ENCODE data around the gene SMOC1. TPM values are rescaled to one million over a fixed set of nuclear protein-coding genes. Genes with fewer than 3 reads are reported as not detected.

Gene SMOC1
- total RNA-seq, 1 donor from 2014 or later = 4.4 TPM

GRCh38 chr14:70009961-70010360, 130.7 kb downstream of the SMOC1 start:
- no peaks in the 10 kb centered on the region for H3K4me1 ChIP-seq
- no peak overlapping the region for H3K27ac ChIP-seq (replicated peaks)
- TF ChIP-seq CTCF (IDR thresholded peaks at IDR 0.05; ENCODE audit: borderline replicate concordance) = no peak
- DNase-seq = no peak
- no peaks in the 10 kb centered on the region for H3K9me3 ChIP-seq (replicated peaks)
- H3K4me3 ChIP-seq = no peak overlapping the region
- intact Hi-C loops (cut with micrococcal nuclease) = no loop called here
- peaks cover 58% of the 10 kb centered on the region for H3K27me3 ChIP-seq (ENCODE audit: low read depth)
- H3K36me3 ChIP-seq = no peaks in the 10 kb centered on the region

- no peak for DNase-seq
- H3K4me1 ChIP-seq = no peaks in the 10 kb centered on the region
- peaks cover 58% of the 10 kb centered on the region for H3K27me3 ChIP-seq (ENCODE audit: low read depth)
- H3K4me3 ChIP-seq = no peak overlapping the region
- no peaks in the 10 kb centered on the region for H3K36me3 ChIP-seq
- H3K9me3 ChIP-seq (replicated peaks) = no peaks in the 10 kb centered on the region
- no peak for TF ChIP-seq CTCF (IDR thresholded peaks at IDR 0.05; ENCODE audit: borderline replicate concordance)
- no peak overlapping the region for H3K27ac ChIP-seq (replicated peaks)
- intact Hi-C loops (cut with micrococcal nuclease) = no loop called here
Measured at GRCh38 chr14:70011098-70011497, 131.9 kb downstream of the SMOC1 start.

GRCh38 chr14:70011708-70012107, 132.5 kb downstream of the SMOC1 start:
- intact Hi-C loops (cut with micrococcal nuclease) = no loop called here
- no peaks in the 10 kb centered on the region for H3K36me3 ChIP-seq
- peaks cover 57% of the 10 kb centered on the region for H3K27me3 ChIP-seq (ENCODE audit: low read depth)
- TF ChIP-seq CTCF (IDR thresholded peaks at IDR 0.05; ENCODE audit: borderline replicate concordance) = no peak
- no peaks in the 10 kb centered on the region for H3K4me1 ChIP-seq
- no peak overlapping the region for H3K4me3 ChIP-seq
- no peak overlapping the region for H3K27ac ChIP-seq (replicated peaks)
- no peaks in the 10 kb centered on the region for H3K9me3 ChIP-seq (replicated peaks)
- no peak for DNase-seq

GRCh38 chr14:70013271-70013873, 134.2 kb downstream of the SMOC1 start:
- TF ChIP-seq CTCF (IDR thresholded peaks at IDR 0.05; ENCODE audit: borderline replicate concordance) = peak; percentile 51
- H3K27ac ChIP-seq (replicated peaks) = no peak overlapping the region
- H3K9me3 ChIP-seq (replicated peaks) = no peaks in the 10 kb centered on the region
- intact Hi-C loops (cut with micrococcal nuclease) = no loop called here
- no peaks in the 10 kb centered on the region for H3K36me3 ChIP-seq
- DNase-seq = no peak
- H3K4me1 ChIP-seq = peaks cover under 1% of the 10 kb centered on the region
- H3K4me3 ChIP-seq = no peak overlapping the region
- H3K27me3 ChIP-seq (ENCODE audit: low read depth) = peaks cover 57% of the 10 kb centered on the region

- intact Hi-C loops (cut with micrococcal nuclease) = no loop called here
- H3K27ac ChIP-seq (replicated peaks) = no peak overlapping the region
- peaks cover 57% of the 10 kb centered on the region for H3K27me3 ChIP-seq (ENCODE audit: low read depth)
- no peaks in the 10 kb centered on the region for H3K36me3 ChIP-seq
- TF ChIP-seq CTCF (IDR thresholded peaks at IDR 0.05; ENCODE audit: borderline replicate concordance) = no peak
- H3K9me3 ChIP-seq (replicated peaks) = no peaks in the 10 kb centered on the region
- no peak overlapping the region for H3K4me3 ChIP-seq
- no peak for DNase-seq
- H3K4me1 ChIP-seq = peaks cover 4% of the 10 kb centered on the region
Measured at GRCh38 chr14:70014406-70015095, 135.3 kb downstream of the SMOC1 start.

Data from left ventricle myocardium inferior (tissue), 1 donor.